ENCODE results near the gene PIH1D1.

DNA sequence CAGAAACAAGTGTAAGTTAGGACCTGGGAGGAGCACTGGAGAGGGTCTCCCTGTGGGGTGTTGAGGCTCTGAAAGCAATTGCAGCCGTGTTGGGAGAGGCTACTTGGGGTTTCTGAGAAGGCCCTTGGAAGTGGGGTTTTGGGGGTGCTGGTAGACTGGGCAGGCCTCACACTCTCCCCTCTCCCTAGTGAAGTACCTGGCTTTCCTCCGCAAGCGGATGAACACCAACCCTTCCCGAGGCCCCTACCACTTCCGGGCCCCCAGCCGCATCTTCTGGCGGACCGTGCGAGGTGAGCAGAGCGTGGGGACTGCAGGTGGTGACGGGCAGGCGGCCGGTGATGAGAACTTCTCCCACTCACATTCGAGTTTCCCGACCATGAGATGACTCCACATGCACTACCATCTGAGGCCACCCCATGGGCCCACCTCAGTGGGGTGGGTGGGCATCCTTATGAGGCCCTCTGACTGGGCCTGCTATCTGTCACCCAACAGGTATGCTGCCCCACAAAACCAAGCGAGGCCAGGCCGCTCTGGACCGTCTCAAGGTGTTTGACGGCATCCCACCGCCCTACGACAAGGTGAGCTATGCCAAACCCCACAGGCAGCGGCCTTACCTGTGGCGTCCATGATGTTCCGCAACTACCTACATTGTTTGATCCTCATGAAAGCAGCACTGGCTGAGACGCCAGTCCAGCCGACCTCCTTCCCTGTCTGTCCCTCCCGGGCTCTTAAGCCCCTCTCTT lies 38.8 kb upstream of the PIH1D1 start:
- TF ChIP-seq, protein P1, sequence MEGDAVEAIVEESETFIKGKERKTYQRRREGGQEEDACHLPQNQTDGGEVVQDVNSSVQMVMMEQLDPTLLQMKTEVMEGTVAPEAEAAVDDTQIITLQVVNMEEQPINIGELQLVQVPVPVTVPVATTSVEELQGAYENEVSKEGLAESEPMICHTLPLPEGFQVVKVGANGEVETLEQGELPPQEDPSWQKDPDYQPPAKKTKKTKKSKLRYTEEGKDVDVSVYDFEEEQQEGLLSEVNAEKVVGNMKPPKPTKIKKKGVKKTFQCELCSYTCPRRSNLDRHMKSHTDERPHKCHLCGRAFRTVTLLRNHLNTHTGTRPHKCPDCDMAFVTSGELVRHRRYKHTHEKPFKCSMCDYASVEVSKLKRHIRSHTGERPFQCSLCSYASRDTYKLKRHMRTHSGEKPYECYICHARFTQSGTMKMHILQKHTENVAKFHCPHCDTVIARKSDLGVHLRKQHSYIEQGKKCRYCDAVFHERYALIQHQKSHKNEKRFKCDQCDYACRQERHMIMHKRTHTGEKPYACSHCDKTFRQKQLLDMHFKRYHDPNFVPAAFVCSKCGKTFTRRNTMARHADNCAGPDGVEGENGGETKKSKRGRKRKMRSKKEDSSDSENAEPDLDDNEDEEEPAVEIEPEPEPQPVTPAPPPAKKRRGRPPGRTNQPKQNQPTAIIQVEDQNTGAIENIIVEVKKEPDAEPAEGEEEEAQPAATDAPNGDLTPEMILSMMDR (IDR thresholded peaks at IDR 0.05), result no peak
- TF ChIP-seq POLR2AphosphoS5 (IDR thresholded peaks at IDR 0.05), result no peak
- no peak for TF ChIP-seq POLR2A (IDR thresholded peaks at IDR 0.05)

Measured in suprapubic skin (tissue), 4 donors.